Measurements from ENCODE around the gene SLC26A4. TPM values are rescaled to one million over a fixed set of nuclear protein-coding genes. Genes with fewer than 3 reads are reported as not detected.

SLC26A4 gene
- total RNA-seq, 1 experiment from 2014 or later, result 0.09 TPM

- no peak overlapping the region for H3K27ac Mint-ChIP-seq (ENCODE audit: unreplicated experiment)
- BruUV-seq (replicated peaks), result no TSS peak
- no peaks in the 10 kb centered on the region for H3K4me1 Mint-ChIP-seq (ENCODE audit: low read depth, unreplicated experiment)
- H3K9me3 Mint-ChIP-seq (ENCODE audit: low read depth, unreplicated experiment), result no peaks in the 10 kb centered on the region
- H3K4me3 Mint-ChIP-seq (ENCODE audit: low read depth, unreplicated experiment), result no peak overlapping the region
- DNase-seq, result no peak
- no peaks in the 10 kb centered on the region for H3K36me3 Mint-ChIP-seq (ENCODE audit: insufficient read depth, unreplicated experiment)
- peaks cover 43% of the 10 kb centered on the region for H3K27me3 Mint-ChIP-seq (ENCODE audit: unreplicated experiment)
- intact Hi-C loops (cut with micrococcal nuclease; ENCODE audit: unreplicated experiment), result no loop called here
- TF ChIP-seq CTCF (IDR thresholded peaks at IDR 0.05; ENCODE audit: unreplicated experiment), result no peak
- CTCF ChIA-PET, result no interaction called here
Observed at GRCh38 chr7:107643938-107644308, 16.7 kb upstream of the SLC26A4 start.

- no TSS peak for BruUV-seq (replicated peaks)
- Mint-ChIP-seq H3K4me1 (ENCODE audit: low read depth, unreplicated experiment) (no peaks in the 10 kb centered on the region), H3K27me3 (ENCODE audit: unreplicated experiment) (peaks cover 42% of the 10 kb centered on the region), H3K27ac (ENCODE audit: unreplicated experiment) (no peak overlapping the region), H3K36me3 (ENCODE audit: insufficient read depth, unreplicated experiment) (no peaks in the 10 kb centered on the region), H3K4me3 (ENCODE audit: low read depth, unreplicated experiment) (no peak overlapping the region), H3K9me3 (ENCODE audit: low read depth, unreplicated experiment) (peaks cover 2% of the 10 kb centered on the region)
- no peak for DNase-seq
- no peak for TF ChIP-seq CTCF (IDR thresholded peaks at IDR 0.05; ENCODE audit: unreplicated experiment)
- CTCF ChIA-PET, result no interaction called here
- intact Hi-C loops (cut with micrococcal nuclease; ENCODE audit: unreplicated experiment), result no loop called here
Observed at GRCh38 chr7:107644309-107644974, 16.2 kb upstream of the SLC26A4 start.

GRCh38 chr7:107652642-107653041 is 8.0 kb upstream of the SLC26A4 start:
- CTCF ChIA-PET, result no interaction called here
- no peak overlapping the region for H3K27ac Mint-ChIP-seq (ENCODE audit: unreplicated experiment)

GRCh38 chr7:107658467-107658866 is 2.2 kb upstream of the SLC26A4 start:
- TF ChIP-seq CTCF (IDR thresholded peaks at IDR 0.05; ENCODE audit: unreplicated experiment), result no peak
- intact Hi-C loops (cut with micrococcal nuclease; ENCODE audit: unreplicated experiment), result no loop called here
- Mint-ChIP-seq H3K27ac (ENCODE audit: unreplicated experiment) (no peak overlapping the region), H3K4me3 (ENCODE audit: low read depth, unreplicated experiment) (no peak overlapping the region), H3K36me3 (ENCODE audit: insufficient read depth, unreplicated experiment) (no peaks in the 10 kb centered on the region), H3K9me3 (ENCODE audit: low read depth, unreplicated experiment) (no peaks in the 10 kb centered on the region), H3K4me1 (ENCODE audit: low read depth, unreplicated experiment) (no peaks in the 10 kb centered on the region), H3K27me3 (ENCODE audit: unreplicated experiment) (peaks cover 43% of the 10 kb centered on the region)
- no peak for DNase-seq
- CTCF ChIA-PET, result no interaction called here
- no TSS peak for BruUV-seq (replicated peaks)

More at GRCh38 chr7:107652642-107653041, 8.0 kb upstream of the SLC26A4 start:
- Mint-ChIP-seq H3K4me1 (ENCODE audit: low read depth, unreplicated experiment) (no peaks in the 10 kb centered on the region), H3K9me3 (ENCODE audit: low read depth, unreplicated experiment) (peaks cover 5% of the 10 kb centered on the region), H3K36me3 (ENCODE audit: insufficient read depth, unreplicated experiment) (no peaks in the 10 kb centered on the region), H3K4me3 (ENCODE audit: low read depth, unreplicated experiment) (no peak overlapping the region), H3K27me3 (ENCODE audit: unreplicated experiment) (peaks cover 38% of the 10 kb centered on the region)
- BruUV-seq (replicated peaks), result no TSS peak
- no peak for TF ChIP-seq CTCF (IDR thresholded peaks at IDR 0.05; ENCODE audit: unreplicated experiment)
- intact Hi-C loops (cut with micrococcal nuclease; ENCODE audit: unreplicated experiment), result no loop called here
- no peak for DNase-seq

All from Calu3 (cell line).